Epidermal melanocyte (primary cell): ENCODE measurements around the gene TBX10.
A peak's percentile ranks its signal among the peaks of the same experiment; 100 is the strongest.
"Not testable (repeated sequence)": the region's sequence is repeated elsewhere in the genome, so short reads cannot be mapped to it uniquely, and the experiment has no call there.

ENCODE experiments used
- DNase-seq: peaks from one replicate; pipeline ENCODE4 v3.0.0; 2011; ENCODE audit warnings: low spot score; ENCODE audit not compliant: insufficient read length

TBX10 gene

GRCh38 chr11:67646535-67647336 is 7.2 kb upstream of the TBX10 start:
- DNase-seq: no peak

GRCh38 chr11:67645521-67646461 is 6.2 kb upstream of the TBX10 start:
- no peak for DNase-seq

GRCh38 chr11:67644472-67645418 is 5.2 kb upstream of the TBX10 start:
- no peak for DNase-seq

GRCh38 chr11:67644042-67644441 is 4.5 kb upstream of the TBX10 start:
- DNase-seq: no peak

- no peak for DNase-seq
Observed at GRCh38 chr11:67642173-67643120, 2.9 kb upstream of the TBX10 start.

- no peak for DNase-seq
Observed at GRCh38 chr11:67641338-67642172, 2.0 kb upstream of the TBX10 start.

GRCh38 chr11:67640758-67641337 is 1.3 kb upstream of the TBX10 start:
- DNase-seq: no peak

GRCh38 chr11:67640021-67640757 is 626 bp upstream of the TBX10 start:
- peak; percentile 54 for DNase-seq

- no peak for DNase-seq
Observed at GRCh38 chr11:67638535-67639437, 777 bp downstream of the TBX10 start.

- DNase-seq: not testable (repeated sequence)
Observed at GRCh38 chr11:67637441-67637840, 2.1 kb downstream of the TBX10 start.

- no peak for DNase-seq
Observed at GRCh38 chr11:67636962-67637361, 2.6 kb downstream of the TBX10 start.

- DNase-seq: no peak
Observed at GRCh38 chr11:67635231-67635521, 4.4 kb downstream of the TBX10 start.

- DNase-seq: no peak
Observed at GRCh38 chr11:67634366-67635230, 5.0 kb downstream of the TBX10 start.

GRCh38 chr11:67633758-67634365 is 5.7 kb downstream of the TBX10 start:
- DNase-seq: no peak

- no peak for DNase-seq
Observed at GRCh38 chr11:67632982-67633755, 6.4 kb downstream of the TBX10 start.
